HG03558 (cell line): ENCODE measurements around the gene PPM1N.

Experiments used
- ATAC-seq: cut with Tn5 transposase; IDR thresholded peaks from one replicate; pipeline ENCODE4 v1.9.1; 2021; ENCODE audit warnings: moderate number of reproducible peaks; ENCODE audit not compliant: unreplicated experiment; ENCODE audit errors: extremely low read depth

PPM1N gene

DNA sequence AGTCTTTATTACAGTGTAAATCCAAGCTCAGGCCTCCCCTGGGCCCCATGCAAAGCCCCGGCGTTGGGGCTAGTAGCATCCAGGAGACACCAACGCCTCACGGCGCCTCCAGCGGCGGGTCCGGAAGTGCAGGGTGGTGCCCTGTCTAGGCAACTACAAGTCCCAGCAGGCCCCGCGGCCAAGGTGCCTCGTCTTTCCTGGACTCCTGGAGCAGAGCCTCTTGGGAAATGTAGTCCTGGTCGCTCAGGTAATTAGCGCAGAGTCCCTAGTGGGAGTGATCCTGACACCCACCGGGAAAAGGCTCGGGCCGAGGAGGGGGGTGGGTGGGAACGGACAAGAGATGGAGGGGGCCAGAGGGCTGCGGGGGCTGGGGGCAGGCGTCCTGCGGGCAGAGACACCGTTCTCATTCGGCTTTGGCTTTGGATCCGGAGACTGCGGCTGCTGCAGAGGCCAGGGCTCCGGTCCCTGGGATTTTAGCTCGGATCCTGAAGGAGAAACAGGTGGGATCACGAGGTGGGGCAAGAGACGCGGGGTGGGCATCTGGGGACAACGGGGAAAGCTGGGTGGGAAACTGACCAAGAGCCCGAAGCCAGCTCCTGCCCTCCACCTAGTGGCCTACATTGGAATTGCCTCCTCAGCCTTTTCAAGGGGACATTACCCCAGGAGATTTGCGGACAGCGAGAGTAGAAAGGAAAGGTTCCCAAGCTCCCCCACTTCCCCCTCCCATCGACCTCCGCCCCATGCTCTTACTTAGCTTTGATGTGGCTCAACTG, 12.8 kb upstream of the PPM1N start:
- no peak for ATAC-seq

DNA sequence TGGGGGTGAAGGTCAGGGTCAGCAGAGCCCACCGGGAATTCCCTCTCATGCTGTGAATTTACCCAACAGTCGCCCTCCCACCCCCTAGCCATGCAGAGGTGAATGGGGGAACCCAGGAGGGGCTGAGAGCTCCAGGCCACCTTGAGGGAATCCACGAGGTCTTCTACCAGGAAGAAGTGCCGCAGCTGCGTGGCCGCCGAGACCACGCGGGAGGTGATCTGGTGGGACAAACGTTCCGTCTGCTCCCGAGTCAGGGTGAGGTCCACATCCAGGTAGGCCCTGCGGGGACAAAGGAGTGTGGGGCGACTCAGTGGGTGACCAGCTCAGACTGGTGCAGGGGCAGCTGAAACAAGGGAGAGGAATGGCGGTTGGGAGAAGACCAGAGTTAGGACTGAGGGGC, 9.5 kb upstream of the PPM1N start:
- ATAC-seq: no peak

DNA sequence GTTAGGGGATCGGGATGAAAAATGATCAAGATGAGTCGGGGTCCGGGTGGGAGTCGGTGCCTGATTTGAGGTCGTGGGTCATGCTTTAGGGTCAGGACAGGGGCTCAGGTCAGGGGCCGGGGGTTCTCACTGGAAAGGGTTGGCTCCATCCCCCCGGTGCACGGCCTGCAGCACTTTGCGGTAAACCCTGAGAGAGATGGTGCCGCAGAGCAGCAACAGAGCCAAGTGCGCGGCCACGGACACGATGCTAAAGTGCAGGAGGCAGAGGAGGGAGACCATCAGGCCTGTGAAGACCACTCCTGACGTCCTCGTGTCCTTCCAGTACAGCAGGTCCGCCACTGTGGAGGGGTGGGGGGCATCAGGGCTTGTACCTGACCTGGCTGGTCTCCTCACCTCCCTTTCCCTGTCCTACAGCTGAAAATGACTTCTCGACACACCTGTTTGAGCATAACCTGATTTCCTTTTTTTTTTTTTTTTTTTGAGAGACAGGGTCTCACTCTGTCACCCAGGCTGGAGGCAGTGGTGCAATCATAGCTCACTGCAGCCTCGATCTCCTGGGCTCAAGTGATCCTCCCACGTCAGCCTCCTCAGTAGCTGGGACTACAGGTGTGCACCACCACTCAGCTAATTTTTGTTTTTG, 8.9 kb upstream of the PPM1N start:
- ATAC-seq: no peak

DNA sequence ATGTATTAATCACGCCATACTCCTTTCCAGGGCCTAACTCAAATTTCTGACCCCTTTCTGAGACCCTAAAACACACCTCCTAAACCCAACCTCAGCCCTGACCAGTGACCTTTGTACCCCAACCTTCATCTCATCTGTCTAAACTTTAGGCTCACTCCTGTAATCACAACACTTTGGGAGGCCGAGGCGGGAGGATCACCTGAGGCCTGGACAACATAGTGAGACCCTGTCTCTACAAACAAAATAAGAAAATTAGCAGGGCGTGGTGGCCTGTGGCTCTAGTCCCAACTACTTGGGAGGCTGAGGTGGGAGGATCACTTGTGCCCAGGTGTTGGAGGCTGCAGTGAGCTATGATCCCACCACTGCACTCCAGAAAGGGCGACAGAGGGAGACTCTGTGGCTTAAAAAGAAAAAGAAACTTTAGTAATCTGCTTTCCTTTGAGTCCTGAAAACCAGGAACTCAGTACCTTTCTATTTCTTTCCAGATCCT, 6.1 kb upstream of the PPM1N start:
- no peak for ATAC-seq

DNA sequence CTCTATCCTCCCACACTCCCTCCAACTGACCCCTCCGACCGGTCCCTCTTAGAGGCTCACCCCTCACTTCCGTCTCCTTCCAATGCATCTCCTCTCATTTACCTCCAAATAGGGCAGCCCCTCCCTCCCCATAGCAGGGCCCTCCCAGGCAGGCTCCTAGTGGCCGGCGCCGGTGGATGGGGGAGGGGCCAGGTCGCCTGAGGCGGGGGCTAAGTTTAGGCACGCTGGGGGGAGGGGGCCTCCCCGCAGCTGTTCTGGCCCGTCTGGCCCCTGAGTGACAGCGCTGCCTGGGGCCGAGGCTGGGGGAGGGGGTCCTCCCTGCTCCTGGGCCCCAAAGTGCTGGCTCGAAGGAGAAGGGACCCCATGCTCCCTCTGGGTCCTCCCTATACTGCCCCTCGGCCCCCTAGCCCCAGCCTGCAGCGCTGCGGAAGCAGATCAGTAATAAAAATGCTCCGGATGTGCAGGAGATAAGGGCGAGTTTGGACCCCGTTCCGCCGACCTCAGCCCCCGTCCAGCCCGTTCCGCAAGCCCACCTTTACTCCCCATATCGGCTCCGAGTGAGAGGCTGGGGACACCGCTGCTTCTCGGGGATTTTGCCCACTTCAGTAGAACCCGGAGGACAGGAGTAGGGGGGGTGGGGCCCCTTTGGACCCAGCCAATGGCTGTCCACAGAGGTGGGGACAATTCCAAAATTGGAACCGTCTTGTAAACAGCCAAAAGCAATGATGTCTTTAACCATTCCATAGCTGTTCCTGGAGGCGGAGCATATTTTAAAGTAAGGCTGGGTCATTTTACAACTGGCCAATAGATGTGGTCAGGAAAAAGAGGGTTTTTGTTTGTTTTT, 5.4 kb upstream of the PPM1N start:
- ATAC-seq: no peak

DNA sequence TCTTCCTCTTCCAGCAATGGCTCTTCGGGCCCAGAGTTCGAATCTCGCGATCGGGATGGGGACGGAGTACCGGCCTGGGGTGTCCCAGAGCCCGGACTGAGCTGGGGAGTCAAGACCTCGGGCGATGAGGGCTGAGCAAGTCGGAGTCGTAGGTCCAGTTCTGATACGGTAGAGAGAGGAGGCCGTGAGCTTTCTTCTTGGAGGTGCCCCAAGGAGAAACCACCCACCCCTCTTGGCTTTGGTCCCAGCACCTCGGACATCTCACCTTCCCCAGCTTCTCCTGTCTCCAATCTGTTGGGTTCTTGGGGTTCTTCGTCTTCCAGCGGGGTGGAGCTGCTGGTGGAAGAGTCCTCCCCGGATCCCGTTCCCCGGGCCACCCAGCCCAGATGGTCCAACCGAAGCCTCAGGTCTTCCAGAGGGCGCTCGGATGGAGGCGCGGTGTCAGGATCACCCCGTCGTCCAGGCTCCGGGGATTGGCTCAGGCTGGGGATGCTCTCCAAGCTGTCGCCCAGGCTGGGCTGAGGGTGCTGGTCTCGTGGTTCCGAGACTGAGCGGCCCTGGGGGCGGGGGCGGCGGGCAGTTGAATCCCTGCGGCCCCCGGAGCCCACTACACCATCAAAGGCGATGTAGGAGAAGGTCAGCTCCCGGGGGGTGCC, 3.9 kb upstream of the PPM1N start:
- no peak for ATAC-seq

DNA sequence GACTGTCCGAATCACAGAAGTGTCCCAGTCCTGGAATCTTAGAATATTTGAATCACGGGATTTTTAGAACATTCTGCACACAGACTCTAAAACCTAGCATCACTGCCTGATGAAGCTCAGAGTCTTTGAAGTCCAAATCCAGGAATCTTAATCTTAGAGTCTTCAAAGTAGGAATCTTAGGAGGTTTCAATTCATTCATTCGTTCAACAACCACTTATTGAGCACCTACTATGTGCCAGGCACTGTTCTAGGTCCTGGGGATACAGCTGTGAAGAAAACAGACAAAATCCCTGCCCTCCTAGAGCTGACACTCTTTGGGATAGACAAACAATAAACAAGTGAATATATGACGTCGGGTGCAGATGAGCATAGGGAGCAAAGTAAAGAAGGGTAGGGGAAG, 3.1 kb upstream of the PPM1N start:
- no peak for ATAC-seq

DNA sequence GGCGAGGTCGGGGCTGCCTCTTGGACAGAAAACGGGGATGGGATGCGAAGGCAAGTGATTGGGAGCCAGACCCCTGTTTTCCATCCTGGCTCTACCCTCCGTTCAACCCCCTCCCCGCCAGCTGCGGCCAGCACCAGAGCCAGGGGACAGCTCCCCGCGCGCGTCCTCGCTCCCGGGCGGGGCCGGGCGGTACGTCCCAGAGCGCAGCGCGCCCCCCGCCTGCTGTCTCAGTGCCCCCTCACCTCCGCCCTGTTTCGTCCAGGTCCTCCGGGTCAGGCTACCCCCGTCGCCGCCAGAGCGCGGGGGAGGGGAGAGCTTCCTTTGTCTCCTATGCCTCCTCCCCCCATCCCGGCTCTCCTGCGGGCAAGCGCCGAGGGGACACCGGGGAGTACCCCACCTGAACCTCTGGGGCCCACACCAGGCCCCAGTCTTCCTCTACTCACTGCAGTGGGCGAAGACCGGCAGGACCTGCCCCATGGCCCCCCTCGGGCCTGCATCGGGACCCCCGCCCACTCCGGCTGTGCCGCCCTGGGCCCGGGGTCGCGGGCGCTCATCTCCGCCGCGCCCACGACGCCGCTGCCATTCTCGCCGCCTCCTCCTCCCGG, 1.8 kb upstream of the PPM1N start:
- no peak for ATAC-seq

DNA sequence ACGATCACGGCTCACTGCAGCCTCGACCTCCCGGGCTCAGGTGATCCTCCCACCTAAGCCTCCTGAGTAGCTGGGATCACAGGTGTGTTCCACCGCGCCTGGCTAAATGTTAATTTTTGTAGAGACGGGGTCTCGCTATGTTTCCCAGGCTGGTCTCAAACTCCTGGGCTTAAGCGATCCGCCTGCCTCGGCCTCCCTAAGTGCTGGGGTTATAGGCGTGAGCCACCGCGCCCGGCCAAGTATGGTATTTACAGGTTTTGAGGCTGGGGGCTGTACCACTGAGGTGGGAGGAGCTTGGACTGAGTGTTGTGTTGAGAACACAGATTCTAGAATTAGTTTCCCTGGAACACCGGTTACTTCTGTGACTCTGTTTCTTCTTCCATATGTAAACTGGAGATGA, 452 bp upstream of the PPM1N start:
- no peak for ATAC-seq

DNA sequence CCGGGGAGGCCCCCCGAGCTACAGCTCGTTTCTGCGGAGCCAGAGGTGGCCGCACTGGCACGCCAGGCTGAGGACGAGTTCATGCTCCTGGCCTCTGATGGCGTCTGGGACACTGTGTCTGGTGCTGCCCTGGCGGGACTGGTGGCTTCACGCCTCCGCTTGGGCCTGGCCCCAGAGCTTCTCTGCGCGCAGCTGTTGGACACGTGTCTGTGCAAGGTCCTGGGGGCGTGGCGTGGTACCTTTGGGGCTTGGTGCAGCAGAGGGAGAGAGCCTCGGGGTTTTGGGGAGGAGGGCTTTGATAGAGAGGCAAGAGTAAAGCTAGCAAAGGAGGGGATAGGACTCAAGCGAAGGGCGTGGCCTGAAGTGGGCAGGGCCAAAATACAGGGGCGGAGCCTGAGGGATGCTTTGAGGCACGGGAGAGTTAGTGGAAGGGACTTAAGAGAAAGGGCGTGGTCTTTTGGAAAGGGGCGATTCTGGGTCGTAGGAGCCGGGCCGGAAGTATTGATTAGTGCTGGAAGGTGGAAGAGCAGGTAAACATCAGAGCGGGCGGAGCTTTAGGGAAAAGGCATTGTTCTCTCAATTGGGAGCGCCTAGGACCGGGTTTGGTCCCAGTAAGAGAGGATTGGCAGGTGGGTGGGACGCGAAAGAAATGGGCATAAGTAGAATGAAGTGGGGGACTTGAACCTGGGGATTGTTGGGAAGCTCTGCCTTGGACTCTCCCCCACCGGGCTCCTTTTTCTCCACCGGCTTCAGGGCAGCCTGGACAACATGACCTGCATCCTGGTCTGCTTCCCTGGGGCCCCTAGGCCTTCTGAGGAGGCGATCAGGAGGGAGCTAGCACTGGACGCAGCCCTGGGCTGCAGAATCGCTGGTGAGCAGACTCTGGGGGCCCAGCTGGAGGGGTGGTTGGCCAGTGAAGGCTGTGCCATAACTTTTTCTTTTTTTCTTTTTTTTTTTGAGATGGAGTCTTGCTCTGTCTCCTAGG, 1.2 kb downstream of the PPM1N start:
- no peak for ATAC-seq

DNA sequence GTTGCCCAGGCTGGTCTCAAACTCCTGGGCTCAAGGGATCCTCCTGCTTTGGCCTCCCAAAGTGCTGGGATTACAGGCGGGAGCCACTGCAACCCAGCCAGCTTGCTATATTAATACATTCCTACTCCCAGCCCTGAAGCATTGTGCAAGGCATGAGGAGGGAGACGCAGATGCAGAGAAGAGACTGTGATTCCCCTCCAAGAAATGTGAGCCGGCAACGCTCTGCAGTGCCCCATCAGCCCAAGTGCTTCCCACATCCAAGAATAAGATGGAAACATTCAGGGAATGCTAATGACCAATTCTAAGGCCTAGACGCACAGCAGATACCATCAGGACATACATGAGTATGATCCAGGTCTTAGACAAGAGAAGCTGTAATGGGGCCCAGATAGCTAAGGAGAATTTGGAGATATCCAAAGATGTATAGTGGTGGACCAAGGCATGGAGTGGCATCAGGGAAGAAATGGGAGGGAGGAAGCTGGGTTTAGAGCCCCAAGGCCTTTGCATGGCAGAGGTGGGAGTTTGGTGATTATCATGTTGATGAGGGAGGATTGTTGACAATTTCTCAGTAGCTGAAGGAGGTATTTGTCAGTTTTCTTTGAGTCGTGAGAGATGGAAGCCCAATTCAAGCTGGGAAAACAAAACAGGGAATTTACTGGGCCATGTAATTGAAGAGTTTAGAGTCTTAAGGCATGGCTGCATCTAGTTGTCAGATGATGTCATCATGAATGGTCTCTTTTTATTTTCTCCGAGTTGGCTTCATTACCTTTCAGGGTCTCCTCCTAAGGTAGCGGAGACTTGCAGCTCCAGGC, 2.9 kb downstream of the PPM1N start:
- ATAC-seq: no peak

DNA sequence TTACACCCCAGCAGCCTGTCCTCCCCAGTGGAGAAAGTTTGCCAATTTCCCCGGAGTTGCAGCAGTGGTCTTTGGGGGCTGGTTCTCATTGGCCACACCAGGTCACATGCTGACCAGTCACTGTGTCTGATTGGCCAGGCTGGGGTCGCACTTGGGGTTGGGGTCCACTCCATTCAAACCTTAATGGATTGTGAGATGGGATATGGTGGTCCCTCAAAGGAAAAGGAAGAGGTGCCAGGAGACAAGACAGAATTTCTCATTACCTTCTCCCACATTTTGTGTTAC, 3.4 kb downstream of the PPM1N start:
- ATAC-seq: no peak

DNA sequence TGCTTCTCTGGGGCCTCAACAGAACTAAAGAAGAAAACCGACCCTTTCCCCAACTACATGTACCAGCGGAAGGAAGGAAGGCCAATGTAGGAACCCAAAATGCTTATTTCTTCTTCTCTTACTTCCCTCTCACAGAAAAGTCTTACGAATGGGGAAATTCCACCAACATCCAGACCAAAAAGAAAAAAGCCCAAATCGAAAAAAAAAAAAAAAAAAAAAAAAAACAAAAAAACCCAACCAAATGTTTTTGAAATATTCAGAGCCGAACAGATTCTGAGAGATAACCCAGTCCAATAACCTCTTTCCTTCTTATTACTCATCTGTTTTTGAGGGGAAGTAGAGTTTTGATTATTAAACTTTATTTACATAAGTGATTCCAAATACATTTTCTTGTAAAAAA, 3.9 kb downstream of the PPM1N start:
- no peak for ATAC-seq

DNA sequence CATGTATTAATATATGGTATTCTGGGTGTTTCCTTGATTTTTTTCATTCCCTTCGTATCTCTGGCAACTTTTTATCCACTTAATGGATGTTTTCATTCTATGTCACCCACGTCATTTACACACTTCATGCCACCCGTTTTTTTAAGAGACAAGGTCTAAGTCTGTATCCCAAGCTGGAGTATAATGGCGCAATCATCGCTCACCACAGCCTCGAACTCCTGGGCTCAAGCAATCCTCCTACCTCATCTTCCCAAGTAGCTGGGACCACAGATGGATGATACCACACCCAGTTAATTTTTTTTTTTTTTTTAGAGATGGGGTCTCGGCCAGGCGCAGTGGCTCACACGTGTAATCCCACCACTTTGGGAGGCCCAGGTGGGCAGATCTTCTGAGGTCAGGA, 5.7 kb downstream of the PPM1N start:
- ATAC-seq: no peak

DNA sequence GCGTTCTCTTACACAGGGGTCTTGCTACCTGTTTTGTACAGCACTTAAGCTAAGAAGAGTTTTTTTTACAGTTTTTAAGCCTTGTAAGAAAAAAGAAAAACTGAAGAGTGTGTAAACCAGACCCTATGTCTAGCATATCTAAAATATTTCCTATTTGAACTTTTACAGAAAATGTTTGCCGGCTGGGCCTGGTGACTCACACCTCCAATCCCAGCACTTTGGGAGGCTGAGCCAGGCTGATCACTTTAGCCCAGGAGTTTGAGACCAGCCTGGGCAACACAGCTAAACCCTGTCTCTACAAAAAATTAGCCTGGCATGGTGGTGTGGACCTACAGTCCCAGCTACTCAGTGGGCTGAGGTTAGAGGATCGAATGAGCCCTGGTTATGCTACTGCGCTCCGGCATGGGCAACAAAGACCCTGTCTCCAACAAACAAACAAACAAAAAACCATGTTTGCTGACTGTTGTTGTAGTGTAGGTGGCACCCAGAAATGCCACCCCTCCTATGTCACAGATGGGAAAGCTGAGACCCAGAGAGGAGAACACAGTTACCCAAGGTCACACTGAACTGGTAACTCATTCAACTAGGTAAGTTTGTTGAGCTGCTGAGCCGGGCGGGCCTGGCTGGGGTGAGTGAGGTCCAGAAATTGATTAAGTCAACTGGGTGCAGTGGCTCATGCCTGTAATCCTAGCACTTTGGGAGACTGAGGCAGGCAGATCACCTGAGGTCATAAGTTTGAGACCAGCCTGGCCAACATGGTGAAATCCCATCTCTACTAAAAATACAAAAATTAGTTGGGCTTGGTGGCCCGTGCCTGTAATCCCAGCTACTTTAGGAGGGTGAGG, 7.1 kb downstream of the PPM1N start:
- no peak for ATAC-seq

DNA sequence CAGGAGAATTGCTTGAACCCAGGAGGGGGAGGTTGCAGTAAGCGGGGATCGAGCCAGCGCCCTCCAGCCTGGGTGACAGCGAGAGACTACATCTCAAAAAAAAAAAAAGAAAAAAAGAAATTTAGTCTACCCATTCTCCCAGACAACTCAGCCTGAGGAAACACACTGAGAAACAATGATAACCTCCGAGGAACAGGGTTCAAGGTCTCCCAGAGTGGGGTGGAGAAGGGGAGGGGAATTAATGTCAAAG, 7.7 kb downstream of the PPM1N start:
- no peak for ATAC-seq

DNA sequence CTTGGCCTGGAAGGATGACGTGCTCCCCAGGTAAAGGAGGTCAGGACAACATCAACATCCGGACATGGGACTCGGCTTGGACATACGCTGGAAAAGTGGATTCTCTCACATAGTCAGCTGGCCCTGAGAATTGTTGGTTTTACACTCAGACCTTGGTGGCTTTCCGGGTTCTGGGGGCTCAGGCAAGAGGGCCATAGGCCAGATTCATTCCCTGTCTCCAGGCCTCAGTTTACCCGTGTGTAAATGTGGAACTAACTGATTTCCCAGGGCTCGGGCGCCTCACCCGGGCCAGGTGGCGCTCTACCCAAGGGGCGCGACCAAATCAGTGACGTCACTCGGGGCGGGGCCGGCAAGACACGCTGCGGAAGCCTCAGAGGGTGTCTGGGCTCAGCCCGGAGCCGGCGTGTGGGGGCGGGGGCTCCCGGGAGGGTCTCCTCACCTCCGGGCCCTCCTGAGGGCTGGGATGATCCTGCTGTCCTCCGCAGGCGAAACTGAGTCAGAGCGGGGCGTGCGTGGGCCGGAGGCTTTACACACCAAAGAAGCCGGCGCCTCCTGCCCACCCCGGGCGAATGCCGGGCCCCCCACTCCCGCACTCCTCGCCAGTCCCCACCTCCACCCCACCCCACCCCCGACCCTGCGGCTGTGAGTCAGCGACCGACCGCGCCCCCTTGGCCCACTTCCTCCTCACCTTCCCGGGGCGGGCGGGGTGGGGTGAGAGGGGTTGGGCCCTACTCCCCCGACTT, 8.2 kb downstream of the PPM1N start:
- ATAC-seq: peak; percentile 38
